GM12878 (cell line): Measurements from ENCODE around the gene ASPHD1. TPM values are rescaled to one million over a fixed set of nuclear protein-coding genes. Genes with fewer than 3 reads are reported as not detected.

Experiments used
- EP300 ChIP-seq, 2 experiments: fragments of 150-350 bp in 1 of 2; IDR thresholded peaks; 2 replicates each; pipeline ENCODE4 v1.6.1; 2011 to 2012; ENCODE audit warnings: low read depth in 2 of 2, low read length in 2 of 2, borderline replicate concordance in 1 of 2, improper control_type of control experiment in 1 of 2, inconsistent platforms in 1 of 2; ENCODE audit not compliant: control insufficient read depth in 1 of 2
- JUND ChIP-seq: IDR thresholded peaks from 2 replicates; pipeline ENCODE4 v1.6.1; 2012; ENCODE audit warnings: low read depth, mild to moderate bottlenecking, low read length, improper control_type of control experiment, moderate library complexity
- PAX8 ChIP-seq: fragments of 450-650 bp; IDR thresholded peaks from 2 replicates; pipeline ENCODE4 v1.6.1; 2017; ENCODE audit warnings: mild to moderate bottlenecking, moderate library complexity
- POLR2A ChIP-seq: IDR thresholded peaks from 2 replicates; pipeline ENCODE4 v1.6.1; 2011; ENCODE audit warnings: low read depth, mild to moderate bottlenecking, low read length
- RB1 ChIP-seq: fragments of 450-650 bp; formaldehyde crosslinking; IDR thresholded peaks from 2 replicates; pipeline ENCODE4 v1.6.1; 2017; ENCODE audit warnings: mild to moderate bottlenecking, borderline replicate concordance
- RBBP5 ChIP-seq: fragments of 200-600 bp; sonication (generic); conservative IDR thresholded peaks from 2 replicates; pipeline ENCODE4 v1.6.1; 2016
- STAT3 ChIP-seq: IDR thresholded peaks from 2 replicates; pipeline ENCODE4 v1.6.1; 2011; ENCODE audit warnings: low read depth, low read length, improper control_type of control experiment
- SUZ12 ChIP-seq: fragments of 200-600 bp; sonication (generic); IDR thresholded peaks from one replicate; pipeline ENCODE4 v1.6.1; 2018; ENCODE audit warnings: antibody characterized with exemption, mild to moderate bottlenecking; ENCODE audit not compliant: unreplicated experiment
- TCF7 ChIP-seq: IDR thresholded peaks from 2 replicates; pipeline ENCODE4 v1.6.1; 2014; ENCODE audit warnings: antibody characterized with exemption, borderline replicate concordance
- ZBTB4 ChIP-seq: fragments of 450-650 bp; formaldehyde crosslinking; IDR thresholded peaks from 2 replicates; pipeline ENCODE4 v1.4.0; 2022; ENCODE audit warnings: mild to moderate bottlenecking, moderate library complexity
- polyA plus RNA-seq, 11 experiments: library from polyadenylated mRNA; depleted of rRNA in 4 of 11; unstranded in 6 of 11; stranded (reverse) in 5 of 11; fragments of >200 nt; fragmentation: Nextera tagmentation in 4 of 11; fragmentation: Illumina TruSeq in 1 of 11; extraction: Ambion mirVana in 4 of 11; extraction: Trizol in 1 of 11; gene quantifications; 1 replicate in 1 of 11; 2 replicates in 10 of 11; pipeline versions ENCODE4 v1.2.1 to v1.2.3, GENCODE V29; 2011 to 2016; ENCODE audit warnings: inconsistent platforms in 2 of 11, missing spikeins in 2 of 11, low read depth in 1 of 11
- total RNA-seq, 4 experiments: library from RNA; depleted of rRNA in 3 of 4; stranded (reverse); fragments of >200 nt in 3 of 4; fragmentation: Illumina TruSeq in 1 of 4; extraction: Trizol in 1 of 4; gene quantifications; 2 replicates each; pipeline versions ENCODE4 v1.2.1 to v1.2.3, GENCODE V29; 2013 to 2021
- TF ChIP-seq, protein P1 (sequence below): fragments of 450-650 bp; IDR thresholded peaks from 2 replicates; pipeline ENCODE4 v1.6.1; 2018; ENCODE audit warnings: mild to moderate bottlenecking, low read depth, moderate library complexity; ENCODE audit not compliant: partially characterized antibody
- TF ChIP-seq, protein P2 (sequence below): fragments of 450-650 bp; conservative IDR thresholded peaks from 2 replicates; pipeline ENCODE4 v1.6.1; 2017; ENCODE audit warnings: mild to moderate bottlenecking, moderate library complexity
- TF ChIP-seq, protein P3 (sequence below): fragments of 450-650 bp; formaldehyde crosslinking; IDR thresholded peaks from 2 replicates; pipeline ENCODE4 v1.5.0; 2022; ENCODE audit warnings: mild to moderate bottlenecking, missing genetic modification characterization

The ASPHD1 gene
- total and polyA plus RNA-seq, 10 of the 15 experiments (the other 5 are each of a cell fraction or from before 2014, with no cell fraction given): not detected

GRCh38 chr16:29925781-29926710 lies 25.8 kb downstream of the ASPHD1 start, which contains the start of gene KCTD13 (continued):
- TF ChIP-seq, protein P1, sequence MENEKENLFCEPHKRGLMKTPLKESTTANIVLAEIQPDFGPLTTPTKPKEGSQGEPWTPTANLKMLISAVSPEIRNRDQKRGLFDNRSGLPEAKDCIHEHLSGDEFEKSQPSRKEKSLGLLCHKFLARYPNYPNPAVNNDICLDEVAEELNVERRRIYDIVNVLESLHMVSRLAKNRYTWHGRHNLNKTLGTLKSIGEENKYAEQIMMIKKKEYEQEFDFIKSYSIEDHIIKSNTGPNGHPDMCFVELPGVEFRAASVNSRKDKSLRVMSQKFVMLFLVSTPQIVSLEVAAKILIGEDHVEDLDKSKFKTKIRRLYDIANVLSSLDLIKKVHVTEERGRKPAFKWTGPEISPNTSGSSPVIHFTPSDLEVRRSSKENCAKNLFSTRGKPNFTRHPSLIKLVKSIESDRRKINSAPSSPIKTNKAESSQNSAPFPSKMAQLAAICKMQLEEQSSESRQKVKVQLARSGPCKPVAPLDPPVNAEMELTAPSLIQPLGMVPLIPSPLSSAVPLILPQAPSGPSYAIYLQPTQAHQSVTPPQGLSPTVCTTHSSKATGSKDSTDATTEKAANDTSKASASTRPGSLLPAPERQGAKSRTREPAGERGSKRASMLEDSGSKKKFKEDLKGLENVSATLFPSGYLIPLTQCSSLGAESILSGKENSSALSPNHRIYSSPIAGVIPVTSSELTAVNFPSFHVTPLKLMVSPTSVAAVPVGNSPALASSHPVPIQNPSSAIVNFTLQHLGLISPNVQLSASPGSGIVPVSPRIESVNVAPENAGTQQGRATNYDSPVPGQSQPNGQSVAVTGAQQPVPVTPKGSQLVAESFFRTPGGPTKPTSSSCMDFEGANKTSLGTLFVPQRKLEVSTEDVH: no peak
- TF ChIP-seq TCF7: no peak
- TF ChIP-seq JUND: no peak
- no peak for TF ChIP-seq PAX8
- TF ChIP-seq POLR2A: peak; percentile 97
- TF ChIP-seq EP300 (IDR thresholded peaks at IDR 0.05; ENCODE audit: borderline replicate concordance in 1 of 2, control insufficient read depth in 1 of 2, low read depth in 2 of 2, low read length in 2 of 2): no peak
- no peak for TF ChIP-seq STAT3
- TF ChIP-seq, protein P2, sequence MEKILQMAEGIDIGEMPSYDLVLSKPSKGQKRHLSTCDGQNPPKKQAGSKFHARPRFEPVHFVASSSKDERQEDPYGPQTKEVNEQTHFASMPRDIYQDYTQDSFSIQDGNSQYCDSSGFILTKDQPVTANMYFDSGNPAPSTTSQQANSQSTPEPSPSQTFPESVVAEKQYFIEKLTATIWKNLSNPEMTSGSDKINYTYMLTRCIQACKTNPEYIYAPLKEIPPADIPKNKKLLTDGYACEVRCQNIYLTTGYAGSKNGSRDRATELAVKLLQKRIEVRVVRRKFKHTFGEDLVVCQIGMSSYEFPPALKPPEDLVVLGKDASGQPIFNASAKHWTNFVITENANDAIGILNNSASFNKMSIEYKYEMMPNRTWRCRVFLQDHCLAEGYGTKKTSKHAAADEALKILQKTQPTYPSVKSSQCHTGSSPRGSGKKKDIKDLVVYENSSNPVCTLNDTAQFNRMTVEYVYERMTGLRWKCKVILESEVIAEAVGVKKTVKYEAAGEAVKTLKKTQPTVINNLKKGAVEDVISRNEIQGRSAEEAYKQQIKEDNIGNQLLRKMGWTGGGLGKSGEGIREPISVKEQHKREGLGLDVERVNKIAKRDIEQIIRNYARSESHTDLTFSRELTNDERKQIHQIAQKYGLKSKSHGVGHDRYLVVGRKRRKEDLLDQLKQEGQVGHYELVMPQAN: peak; percentile 65
- no peak for TF ChIP-seq ZBTB4
- TF ChIP-seq, protein P3, sequence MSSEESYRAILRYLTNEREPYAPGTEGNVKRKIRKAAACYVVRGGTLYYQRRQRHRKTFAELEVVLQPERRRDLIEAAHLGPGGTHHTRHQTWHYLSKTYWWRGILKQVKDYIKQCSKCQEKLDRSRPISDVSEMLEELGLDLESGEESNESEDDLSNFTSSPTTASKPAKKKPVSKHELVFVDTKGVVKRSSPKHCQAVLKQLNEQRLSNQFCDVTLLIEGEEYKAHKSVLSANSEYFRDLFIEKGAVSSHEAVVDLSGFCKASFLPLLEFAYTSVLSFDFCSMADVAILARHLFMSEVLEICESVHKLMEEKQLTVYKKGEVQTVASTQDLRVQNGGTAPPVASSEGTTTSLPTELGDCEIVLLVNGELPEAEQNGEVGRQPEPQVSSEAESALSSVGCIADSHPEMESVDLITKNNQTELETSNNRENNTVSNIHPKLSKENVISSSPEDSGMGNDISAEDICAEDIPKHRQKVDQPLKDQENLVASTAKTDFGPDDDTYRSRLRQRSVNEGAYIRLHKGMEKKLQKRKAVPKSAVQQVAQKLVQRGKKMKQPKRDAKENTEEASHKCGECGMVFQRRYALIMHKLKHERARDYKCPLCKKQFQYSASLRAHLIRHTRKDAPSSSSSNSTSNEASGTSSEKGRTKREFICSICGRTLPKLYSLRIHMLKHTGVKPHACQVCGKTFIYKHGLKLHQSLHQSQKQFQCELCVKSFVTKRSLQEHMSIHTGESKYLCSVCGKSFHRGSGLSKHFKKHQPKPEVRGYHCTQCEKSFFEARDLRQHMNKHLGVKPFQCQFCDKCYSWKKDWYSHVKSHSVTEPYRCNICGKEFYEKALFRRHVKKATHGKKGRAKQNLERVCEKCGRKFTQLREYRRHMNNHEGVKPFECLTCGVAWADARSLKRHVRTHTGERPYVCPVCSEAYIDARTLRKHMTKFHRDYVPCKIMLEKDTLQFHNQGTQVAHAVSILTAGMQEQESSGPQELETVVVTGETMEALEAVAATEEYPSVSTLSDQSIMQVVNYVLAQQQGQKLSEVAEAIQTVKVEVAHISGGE (CRISPR knock-in tag): no peak
- no peak for TF ChIP-seq SUZ12
- TF ChIP-seq RBBP5: no peak
- TF ChIP-seq RB1: peak; percentile 96; the same call in 1 of the 2 replicates
